NCI-H510A treated with DMSO at 0.1 percent for 48 hours (cell line): ENCODE measurements around the gene TGFB3.

Source experiments
- DNase-seq: peaks from one replicate; lab custom pipeline; 2025; lab: John Stamatoyannopoulos, UW

Gene TGFB3

DNA sequence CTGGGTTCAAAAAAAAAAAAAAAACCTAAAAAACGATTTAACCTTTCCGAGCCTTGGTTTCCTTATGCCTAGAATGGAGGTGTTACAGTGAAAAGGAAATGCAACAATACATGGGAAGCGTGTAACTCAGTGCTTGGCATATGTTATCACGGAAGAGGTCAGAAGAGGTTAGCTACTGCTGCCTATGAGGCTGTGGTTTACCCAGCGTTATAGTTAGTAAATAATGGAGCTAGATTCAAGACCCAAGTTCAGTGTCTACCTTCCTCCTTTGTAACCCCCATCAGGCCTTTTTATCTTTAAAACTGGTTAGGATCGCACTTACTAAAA is 4.6 kb upstream of the TGFB3 start:
- no peak for DNase-seq

DNA sequence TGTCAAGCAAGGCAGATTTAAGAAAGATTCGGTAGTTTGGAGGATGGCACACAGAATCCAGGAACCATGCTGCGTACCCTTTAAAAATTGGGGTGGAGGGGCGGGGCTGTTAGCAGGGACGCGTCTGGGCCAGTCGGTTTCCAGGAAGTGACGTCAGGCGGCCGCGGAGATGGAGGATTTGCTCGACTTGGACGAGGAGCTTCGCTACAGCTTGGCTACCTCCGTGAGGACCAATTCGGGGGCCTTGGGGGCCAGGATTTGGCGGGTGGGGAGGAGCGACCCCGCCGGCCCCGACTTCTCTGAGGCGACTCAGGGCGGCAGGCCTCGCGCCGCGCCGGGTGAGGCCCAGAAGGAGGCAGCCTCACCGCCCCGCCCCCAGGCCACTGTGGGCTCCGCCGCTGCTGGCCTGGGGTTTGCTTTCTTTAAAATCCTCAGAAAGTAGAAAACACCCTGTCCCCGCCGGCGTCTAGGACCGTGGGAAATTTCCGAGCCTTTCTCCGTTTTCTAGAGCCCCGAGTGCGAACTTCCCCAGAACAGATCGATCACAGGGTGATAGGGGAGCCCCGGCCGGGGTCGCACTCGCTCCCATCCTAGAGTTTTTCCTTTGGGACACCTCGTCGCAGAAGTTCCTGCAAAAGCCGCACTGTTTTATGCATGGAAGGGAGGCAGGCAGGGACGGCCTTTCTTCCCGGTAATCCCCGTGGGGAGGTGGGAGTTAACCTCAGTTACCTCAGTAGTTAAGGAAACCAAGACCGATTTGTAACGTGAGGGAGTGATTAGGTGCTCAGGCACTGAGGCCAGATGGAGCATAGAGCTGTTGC is 4.0 kb upstream of the TGFB3 start, which contains the start of gene IFT43:
Gene IFT43 (plus strand): TSS at position 146 of the 821 bp plus-strand sequence. CDS start 24 bp downstream, at position 170.
- peak; percentile 58 for DNase-seq

DNA sequence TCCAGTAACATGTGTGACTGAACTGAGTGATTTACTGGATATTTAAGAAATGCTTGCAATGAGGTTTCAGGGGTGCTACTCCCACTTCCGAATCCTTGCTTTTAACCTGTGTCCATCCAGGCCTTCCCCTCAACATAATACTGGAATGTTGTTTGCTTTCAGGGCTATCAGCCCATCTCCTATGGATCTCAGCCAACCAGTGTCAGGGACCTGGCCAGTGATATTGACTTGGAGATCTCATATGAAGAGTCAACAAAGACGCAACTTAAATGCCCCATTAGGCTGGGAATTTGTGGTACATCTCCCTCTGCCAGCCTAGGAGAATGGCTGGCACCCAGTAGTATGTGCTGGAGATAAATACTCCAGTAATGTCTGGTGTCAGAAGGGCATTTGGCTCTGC is 2.9 kb upstream of the TGFB3 start:
- DNase-seq = no peak

DNA sequence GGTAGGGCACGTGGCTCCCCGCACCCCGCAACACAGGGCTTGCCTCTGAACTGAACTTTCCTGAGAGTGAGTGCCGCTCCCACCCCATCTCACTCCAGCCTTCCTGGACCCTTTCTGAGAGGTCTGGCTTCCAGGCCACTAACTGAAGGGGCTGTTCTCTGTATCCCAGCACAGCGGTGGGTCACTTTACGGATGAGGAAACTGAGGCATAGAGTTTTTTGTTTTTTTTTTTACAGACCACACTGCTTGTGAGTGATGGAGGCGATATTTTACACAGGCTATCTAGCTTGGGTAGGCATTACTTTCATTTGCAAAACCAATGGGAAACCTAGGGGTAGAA is 1.2 kb upstream of the TGFB3 start:
- DNase-seq = no peak

DNA sequence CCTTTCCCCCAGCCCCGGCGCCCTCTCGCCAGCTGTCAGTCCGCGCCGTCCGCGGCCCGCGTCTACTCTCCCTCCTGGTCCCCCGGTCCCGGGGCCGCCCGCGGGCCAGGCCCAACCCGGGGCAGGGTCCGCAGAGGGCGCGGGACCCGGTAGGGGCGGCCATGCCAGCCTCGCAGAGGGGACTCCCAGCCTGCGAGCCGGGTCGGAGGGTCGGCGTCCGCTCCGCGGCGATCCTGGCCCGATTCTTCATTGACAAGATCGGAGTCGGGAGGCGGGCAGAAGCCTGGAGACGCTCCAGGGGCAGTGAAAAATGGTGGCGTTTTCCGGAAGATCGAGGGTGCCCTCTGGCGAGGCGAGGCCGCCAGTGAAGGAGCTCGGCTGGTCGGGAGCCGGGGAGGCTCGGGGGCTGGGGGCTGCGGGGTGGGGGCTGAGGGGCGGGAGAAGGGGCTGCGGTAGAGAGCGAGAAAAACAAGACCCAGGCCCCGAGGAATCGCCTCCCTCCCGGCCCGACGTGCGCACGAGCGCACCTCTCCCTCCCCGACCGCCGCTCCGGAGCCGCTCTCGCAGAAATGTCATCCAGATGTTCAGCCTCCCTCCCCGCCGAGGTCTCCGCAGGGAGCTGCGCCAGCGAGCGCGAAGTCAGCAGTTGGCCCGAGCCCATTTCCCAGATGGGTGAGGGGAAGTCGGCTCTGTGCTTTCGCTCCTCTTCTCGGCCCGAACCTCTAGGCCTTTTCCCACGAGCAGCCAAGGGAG is 647 bp upstream of the TGFB3 start:
- peak; percentile 78 for DNase-seq

DNA sequence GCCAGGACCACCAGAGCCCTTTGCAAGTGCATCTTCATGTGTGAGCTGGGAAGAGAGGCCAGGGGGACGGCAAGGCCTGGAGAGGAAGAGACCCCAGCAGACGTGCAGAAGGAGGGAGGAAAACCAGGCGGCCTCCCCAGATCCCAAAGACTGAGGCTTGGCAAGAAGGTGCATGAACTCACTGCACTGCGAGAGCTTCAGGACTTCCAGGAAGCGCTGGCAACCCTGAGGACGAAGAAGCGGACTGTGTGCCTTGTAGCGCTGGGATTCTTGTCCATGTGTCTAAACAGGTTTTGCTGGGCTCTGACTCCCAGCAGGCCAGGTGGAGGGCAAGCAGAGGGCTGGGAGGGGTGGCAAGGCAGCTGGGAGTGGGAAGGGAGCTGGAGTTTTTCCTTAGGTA is 939 bp downstream of the TGFB3 start:
- peak; percentile 32 for DNase-seq

DNA sequence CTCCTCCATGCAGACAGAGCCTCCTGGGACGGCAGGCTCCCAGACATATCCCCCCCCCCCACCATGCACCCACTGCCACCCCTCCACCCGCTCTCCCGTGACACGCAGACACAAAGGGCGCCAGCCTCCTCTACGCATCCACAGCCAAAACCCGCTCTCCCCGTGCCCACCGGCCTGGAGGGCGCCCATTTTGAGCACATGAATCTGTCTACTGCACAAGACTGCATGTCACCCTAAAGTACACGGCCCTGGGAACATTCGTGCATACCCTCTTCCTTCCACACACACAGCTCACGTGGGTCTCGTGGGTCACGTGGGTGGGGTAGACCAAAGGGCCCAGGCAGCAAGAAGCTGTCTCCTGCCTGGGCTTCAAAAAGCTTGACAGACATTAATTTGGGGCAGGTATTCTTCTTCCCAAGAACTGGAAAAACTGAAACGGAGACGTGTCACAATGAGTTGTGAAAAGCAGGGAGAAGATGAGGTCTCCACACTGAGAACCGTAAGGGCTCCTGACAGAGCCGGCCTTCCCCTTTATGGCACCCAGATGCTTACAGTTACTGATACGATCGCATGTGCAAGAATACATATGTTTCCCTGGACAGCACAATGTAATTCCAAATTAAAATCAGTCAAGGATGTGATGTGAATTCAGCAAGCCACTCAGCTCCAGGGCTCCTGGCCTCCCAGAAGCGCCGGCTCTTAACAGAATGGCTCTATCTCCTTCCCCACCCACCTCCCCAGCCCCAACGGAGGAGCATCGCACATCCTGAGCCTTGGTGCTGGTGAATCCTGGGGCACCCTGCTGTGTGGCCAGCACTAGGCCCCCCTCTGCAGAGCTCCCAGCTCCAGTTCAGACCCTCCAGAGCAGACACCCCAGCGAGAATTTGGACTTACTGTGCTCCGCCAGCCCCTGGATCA is 1.9 kb downstream of the TGFB3 start:
- DNase-seq = no peak

DNA sequence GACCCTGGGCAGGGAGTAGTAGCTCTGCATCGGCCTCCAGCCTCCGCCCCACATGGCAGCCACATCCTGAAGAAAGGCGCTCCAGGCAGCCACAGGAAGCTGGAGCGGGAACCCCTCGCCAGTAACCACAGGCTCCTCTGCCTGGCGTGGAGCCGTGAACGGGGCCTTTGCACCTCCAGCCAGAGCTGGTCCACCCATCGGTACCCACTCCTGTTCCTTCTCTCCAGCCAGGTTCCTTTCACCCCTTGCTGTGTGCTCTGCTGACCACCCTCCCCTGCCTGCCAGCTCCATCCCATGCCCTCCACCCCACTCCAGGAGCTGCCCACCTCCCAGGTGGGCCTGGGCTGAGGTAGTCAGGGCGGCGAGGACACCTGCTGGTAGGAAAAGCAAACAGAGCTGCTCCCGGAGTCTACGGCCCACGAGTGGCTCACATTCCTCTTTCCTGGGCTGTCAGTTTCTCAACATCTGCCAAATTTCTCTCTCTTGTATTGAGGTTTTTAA is 2.7 kb downstream of the TGFB3 start:
- no peak for DNase-seq

DNA sequence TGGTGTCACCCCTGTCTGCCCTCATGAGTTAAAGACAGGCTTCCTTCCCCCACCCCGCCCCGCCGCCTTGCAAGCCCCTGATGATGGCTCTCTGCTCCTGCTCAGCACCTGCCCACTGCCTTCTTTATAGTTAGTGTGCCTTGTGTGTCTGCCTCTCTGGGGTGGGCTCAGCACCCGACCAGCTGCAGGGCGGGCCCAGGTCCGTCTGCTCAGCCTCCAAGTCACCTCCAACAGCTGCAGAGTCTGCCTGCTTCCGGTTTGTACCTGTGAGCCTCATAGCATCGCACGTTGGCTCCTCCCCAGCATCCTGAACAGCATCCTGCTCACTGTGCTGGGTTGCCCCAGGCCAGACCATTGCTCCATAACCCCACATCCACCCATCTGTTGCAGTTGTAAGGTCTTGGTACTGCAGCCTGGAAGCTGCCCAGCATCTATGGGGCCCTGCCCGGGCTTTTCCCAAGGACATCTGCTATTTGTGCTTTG is 3.5 kb downstream of the TGFB3 start:
- no peak for DNase-seq

DNA sequence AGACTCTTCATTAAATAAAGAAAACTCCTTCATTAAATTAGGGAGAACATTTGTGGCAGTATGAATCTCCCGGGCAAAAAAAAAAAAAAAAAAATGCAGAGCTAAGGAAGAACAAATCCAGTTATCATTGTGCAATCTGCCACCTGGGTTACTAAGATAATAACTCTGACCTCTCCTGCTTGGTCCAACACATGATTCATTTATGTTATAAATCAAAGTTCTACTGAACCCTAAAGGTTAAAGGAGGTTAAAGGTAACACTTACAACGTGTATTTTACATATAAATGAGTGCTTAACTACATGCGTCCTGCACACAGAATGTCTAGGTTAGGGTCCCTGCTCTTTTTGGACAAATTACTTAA is 4.2 kb downstream of the TGFB3 start:
- no peak for DNase-seq

DNA sequence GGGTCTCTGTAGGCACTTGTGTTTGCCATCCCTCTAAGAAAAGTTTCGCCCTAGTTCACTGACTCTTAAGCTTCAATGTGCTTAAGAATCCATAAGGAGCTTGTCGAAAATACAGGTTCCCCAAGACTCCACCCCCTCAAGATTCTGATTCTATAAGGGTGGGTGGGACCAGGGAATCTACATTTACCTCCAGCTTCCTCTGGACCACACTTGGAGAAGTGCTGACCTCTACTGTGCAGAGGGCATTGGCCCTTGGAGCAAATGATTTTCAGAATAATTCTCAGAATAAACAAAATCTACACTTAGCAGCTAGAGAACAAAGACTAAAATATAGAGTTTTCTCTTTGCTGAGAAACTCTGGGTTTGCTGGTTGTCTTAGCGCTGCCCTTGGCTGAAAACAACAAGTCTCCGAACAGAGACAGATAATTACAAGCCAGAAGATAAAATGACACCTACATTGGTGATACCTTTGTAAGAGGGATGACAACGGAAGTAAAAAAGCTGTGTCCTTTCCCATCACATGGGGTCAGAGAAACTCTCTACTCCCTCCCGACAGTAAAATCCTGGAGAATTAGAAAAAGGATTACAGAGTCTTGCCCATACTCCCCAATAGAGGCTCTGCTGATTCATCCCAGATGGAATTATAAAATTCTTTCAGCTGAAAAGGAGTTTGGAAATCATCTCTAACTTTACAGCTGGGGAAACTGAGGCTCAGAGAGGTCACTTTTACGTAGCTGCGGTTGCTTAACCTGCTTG is 4.8 kb downstream of the TGFB3 start:
- no peak for DNase-seq

DNA sequence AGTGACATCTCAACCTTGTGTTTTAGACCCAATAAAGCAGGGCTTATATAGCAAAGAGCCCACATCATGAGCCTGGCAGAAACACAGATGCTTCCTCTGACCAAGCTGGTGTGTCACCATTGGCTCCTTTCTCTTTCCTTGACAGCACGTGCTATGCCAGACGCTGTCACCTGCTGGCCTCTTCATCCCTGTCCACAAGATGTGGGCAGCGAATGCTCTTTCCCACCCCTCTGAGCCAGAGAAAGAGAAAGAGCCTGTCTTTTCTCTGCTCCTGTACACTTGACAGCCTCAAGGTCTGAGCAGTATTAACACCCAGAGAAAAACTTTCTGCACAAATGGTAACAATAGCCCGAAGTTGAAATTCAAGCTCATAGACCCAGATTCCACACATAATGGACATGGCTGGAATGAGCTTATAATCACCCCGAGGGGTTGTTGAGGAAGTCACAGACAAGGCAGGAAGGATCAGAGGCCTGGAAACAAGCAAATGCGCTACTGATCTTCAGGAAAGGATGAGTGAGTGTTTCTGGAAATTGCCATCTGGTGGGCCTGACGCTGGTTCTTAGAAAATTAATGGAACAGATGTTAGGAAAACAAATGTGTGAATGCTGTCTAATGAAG is 8.9 kb downstream of the TGFB3 start:
- DNase-seq = no peak

DNA sequence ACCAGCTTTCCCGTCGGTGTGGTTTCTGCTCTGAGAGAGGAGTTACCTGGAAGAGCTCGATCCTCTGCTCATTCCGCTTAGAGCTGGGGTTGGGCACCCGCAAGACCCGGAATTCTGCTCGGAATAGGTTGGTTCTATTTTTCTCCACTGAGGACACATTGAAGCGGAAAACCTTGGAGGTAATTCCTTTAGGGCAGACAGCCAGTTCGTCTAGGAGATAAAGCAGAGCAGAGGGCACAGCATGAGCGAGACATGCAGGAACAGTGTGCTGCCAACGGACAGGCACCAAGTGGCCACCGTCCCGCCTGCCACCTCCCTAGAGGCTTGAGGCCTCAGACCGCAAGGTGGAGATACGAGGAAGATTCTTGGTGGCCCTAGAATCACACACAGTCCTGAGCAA is 10.3 kb downstream of the TGFB3 start:
- DNase-seq = no peak

DNA sequence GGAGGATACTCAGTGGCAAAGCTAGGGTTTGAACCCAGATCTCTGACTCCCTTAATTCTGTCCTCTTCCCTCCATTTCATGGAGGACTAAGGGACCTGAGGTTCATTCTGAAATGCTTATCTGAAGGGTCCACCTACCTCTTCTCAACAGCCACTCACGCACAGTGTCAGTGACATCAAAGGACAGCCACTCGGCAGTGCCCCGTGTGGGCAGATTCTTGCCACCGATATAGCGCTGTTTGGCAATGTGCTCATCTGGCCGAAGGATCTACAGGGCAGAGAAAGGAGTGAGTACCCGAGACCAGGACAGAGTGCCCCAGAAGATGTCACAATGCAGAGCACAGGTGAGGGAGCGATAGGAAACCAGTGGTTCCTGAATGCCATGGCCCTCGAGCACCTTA is 10.8 kb downstream of the TGFB3 start:
- no peak for DNase-seq

DNA sequence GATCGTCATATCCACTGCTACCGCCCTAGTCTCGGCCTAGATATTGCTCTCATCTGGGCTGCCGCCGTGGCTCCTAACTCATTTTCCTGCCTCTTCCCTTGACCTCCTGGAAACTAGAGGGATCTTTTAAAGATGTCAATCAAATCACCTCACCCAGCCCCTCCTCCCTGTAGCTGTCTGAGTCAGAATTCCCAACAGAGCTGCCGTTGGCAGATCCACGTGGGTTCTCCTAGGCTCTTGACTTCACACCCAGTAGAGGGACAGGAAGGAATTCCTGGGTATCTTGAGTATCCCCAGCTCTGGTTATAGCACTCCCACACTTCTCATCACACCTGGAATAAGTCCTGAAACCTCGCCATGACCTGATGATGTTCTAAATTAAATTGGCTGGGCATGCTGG is 11.9 kb downstream of the TGFB3 start:
- DNase-seq = no peak

DNA sequence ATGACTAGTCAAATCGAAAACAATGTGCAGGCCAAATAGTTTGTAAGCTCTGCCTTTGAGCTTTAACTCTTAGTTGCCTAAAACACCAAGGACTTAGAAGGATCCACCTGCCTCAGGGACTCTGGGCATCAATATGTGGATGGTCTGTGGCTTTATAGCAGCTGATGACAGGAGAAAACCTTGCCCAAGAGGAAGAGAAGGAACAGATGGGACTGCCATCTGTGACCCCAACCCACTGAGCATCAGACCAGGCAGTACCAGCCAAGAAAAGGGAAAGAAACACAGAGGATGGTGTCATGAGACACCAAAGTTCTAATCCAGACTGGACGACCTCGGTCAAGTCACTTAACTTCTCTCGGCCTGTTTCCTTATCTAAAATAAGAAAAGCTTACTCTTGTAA is 12.7 kb downstream of the TGFB3 start:
- DNase-seq = no peak

DNA sequence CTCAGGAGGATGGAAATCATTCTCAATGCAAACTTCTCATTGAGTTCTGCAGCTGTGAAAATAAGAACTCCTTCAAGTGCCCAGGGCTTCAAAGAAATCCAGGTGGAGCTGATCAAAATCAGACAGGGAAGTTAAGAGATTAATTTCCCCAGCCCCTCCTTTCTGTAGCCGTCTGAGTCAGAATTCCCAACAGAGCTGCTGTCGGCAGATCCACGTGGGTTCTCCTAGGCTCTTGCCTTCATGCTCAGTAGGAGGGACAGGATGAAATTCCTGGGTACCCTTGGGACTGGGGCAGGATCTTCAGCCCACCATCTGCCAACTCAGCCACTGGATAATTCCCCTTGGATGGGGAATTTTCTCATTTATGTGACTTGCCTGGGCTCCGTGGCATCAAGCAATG is 13.3 kb downstream of the TGFB3 start:
- DNase-seq = no peak

DNA sequence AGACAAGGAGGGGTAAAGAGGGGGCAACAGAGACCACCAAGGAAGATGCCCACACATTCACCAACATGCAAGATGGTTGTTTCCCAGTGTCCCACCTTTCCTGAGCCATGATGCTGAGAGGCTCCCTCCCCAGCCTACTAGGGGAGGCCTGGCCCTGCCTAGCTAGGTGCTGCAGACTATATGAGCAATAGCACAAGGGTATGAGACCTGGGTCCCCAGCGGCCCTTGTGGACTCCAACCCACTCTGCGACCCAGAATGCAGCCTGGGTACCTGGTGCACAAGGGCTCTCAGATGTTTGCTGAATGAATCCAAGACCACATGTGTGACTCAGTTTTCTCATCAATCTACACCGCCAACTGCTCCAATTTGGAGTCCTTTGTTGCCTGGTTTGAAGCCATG is 13.9 kb downstream of the TGFB3 start:
- DNase-seq = no peak

DNA sequence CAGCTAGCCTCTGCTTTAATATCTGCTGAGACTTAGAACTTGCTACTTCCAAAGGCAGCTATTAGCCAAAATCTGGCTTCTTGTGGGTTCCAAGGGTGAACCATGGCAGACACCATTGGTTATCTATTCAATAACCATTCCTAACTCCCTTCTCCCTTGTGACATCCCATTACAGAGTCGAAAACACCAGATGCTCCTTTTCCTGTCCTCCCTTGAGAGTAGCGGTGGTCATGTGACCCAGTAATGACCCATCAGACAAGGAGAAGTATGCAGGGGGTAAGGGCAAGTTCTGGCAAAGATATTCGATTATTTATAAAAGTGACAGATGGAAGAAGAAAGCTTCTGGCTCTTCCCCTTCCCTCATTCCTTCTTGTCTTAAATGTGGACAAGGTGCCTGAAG is 20.1 kb downstream of the TGFB3 start:
- DNase-seq = no peak

DNA sequence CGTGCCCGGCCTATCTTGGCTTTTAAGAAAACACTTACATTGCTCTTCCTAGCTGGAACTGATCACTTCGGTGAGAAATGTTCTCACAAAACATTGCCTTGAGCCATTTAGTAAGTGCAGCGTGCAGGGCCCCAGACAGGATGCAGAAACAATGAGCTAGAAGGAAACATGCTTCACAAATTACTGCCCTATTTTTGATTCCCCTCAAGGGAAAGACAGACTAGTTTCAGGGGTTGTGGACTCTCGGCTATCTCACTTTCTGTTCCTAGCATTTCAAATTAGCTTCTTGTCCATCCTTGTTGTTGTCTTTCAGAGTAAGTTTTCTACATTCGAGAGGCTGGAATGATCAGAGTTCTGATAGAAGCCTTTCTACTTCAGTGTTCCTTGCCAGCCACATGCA is 21.6 kb downstream of the TGFB3 start:
- no peak for DNase-seq

DNA sequence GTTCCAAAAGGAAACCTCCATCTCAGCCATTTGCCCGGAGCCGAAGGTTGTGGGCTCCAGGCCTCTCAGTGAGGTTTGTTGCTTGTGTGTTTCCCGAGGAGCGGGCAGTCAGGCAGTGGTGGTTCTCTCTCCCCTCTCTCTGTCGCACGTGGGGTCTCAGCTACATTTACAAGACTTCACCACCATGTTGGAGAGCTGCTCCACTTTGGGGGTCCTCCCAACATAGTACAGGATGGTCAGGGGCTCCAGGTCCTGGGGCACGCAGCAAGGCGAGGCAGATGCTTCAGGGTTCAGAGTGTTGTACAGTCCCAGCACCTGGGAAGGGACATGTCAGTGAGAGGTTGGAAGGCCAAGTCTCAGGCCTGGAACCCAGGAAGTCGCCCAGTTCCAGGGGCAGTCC is 22.8 kb downstream of the TGFB3 start:
- no peak for DNase-seq
